SK-N-SH treated with all-trans-retinoic acid at 6 μM for 48 hours (cell line): ENCODE results near the gene CCND1.

Source experiments
- ATAC-seq: fragments of 200-7000 bp; cut with Tn5 transposase; 3 replicates; pipeline ENCODE4 v1.9.1; 2020; ENCODE audit warnings: mild to moderate bottlenecking, moderate library complexity
- ARNTL ChIP-seq: fragments of 450-650 bp; formaldehyde crosslinking; IDR thresholded peaks from 2 replicates; pipeline ENCODE4 v1.5.0; 2020; ENCODE audit warnings: low read depth, mild to moderate bottlenecking, moderate library complexity, borderline replicate concordance
- BACH2 ChIP-seq: fragments of 250-450 bp; sonication (Bioruptor Pico); IDR thresholded peaks from 2 replicates; pipeline ENCODE4 v1.9.0; 2021; ENCODE audit warnings: mild to moderate bottlenecking, borderline replicate concordance
- CREB5 ChIP-seq: fragments of 250-450 bp; sonication (Bioruptor Pico); IDR thresholded peaks from 2 replicates; pipeline ENCODE4 v1.5.1; 2020; ENCODE audit warnings: low read depth, mild to moderate bottlenecking, moderate library complexity
- CSDC2 ChIP-seq: fragments of 250-450 bp; sonication (Bioruptor Pico); IDR thresholded peaks from 2 replicates; pipeline ENCODE4 v1.5.0; 2020; ENCODE audit warnings: mild to moderate bottlenecking, moderate library complexity
- ESRRG ChIP-seq: fragments of 250-450 bp; sonication (Bioruptor Pico); IDR thresholded peaks from 2 replicates; pipeline ENCODE4 v1.6.1; 2021; ENCODE audit warnings: mild to moderate bottlenecking
- GLIS3 ChIP-seq: fragments of 250-450 bp; sonication (Bioruptor Pico); IDR thresholded peaks from 2 replicates; pipeline ENCODE4 v1.5.0; 2020; ENCODE audit warnings: mild to moderate bottlenecking, moderate library complexity
- ISL1 ChIP-seq: fragments of 250-450 bp; sonication (Bioruptor Pico); IDR thresholded peaks from 2 replicates; pipeline ENCODE4 v2.1.2; 2022; ENCODE audit warnings: mild to moderate bottlenecking, moderate library complexity
- OSR1 ChIP-seq: fragments of 250-450 bp; sonication (Bioruptor Pico); IDR thresholded peaks from 2 replicates; pipeline ENCODE4 v1.8.0; 2022; ENCODE audit warnings: moderate library complexity, mild to moderate bottlenecking, inconsistent platforms
- POU6F1 ChIP-seq: fragments of 250-450 bp; sonication (Bioruptor Pico); IDR thresholded peaks from 2 replicates; pipeline ENCODE4 v1.8.0; 2021; ENCODE audit warnings: low read depth, mild to moderate bottlenecking, moderate library complexity, borderline replicate concordance
- RARB ChIP-seq: fragments of 250-450 bp; sonication (Bioruptor Pico); IDR thresholded peaks from 2 replicates; pipeline ENCODE4 v1.8.0; 2021; ENCODE audit warnings: mild to moderate bottlenecking, moderate library complexity
- SNAI2 ChIP-seq: fragments of 250-450 bp; sonication (Bioruptor Pico); IDR thresholded peaks from 2 replicates; pipeline ENCODE4 v1.5.0; 2020; ENCODE audit warnings: mild to moderate bottlenecking, moderate library complexity
- TCF4 ChIP-seq: fragments of 250-450 bp; sonication (Bioruptor Pico); IDR thresholded peaks from 2 replicates; pipeline ENCODE4 v1.8.0; 2021; ENCODE audit warnings: mild to moderate bottlenecking, moderate library complexity, borderline replicate concordance
- TSHZ2 ChIP-seq: fragments of 250-450 bp; sonication (Bioruptor Pico); IDR thresholded peaks from 2 replicates; pipeline ENCODE4 v1.5.0; 2020; ENCODE audit warnings: mild to moderate bottlenecking, moderate library complexity
- ZC3H10 ChIP-seq: fragments of 250-450 bp; sonication (Bioruptor Pico); IDR thresholded peaks from 2 replicates; pipeline ENCODE4 v1.5.1; 2021; ENCODE audit warnings: mild to moderate bottlenecking, moderate library complexity
- ZFP3 ChIP-seq: fragments of 250-450 bp; sonication (Bioruptor Pico); IDR thresholded peaks from 2 replicates; pipeline ENCODE4 v1.5.0; 2020; ENCODE audit warnings: mild to moderate bottlenecking, moderate library complexity
- ZFP30 ChIP-seq: fragments of 450-650 bp; formaldehyde crosslinking; IDR thresholded peaks from 2 replicates; pipeline ENCODE4 v1.5.0; 2022; ENCODE audit warnings: mild to moderate bottlenecking, moderate library complexity
- ZNF565 ChIP-seq: fragments of 450-650 bp; formaldehyde crosslinking; conservative IDR thresholded peaks from 2 replicates; pipeline ENCODE4 v1.5.0; 2020; ENCODE audit warnings: low read depth, mild to moderate bottlenecking, moderate library complexity
- ZNF70 ChIP-seq: fragments of 450-650 bp; formaldehyde crosslinking; IDR thresholded peaks from 2 replicates; pipeline ENCODE4 v1.5.0; 2020; ENCODE audit warnings: mild to moderate bottlenecking, moderate library complexity
- ZNF8 ChIP-seq: fragments of 450-650 bp; formaldehyde crosslinking; IDR thresholded peaks from 2 replicates; pipeline ENCODE4 v1.5.0; 2020; ENCODE audit warnings: mild to moderate bottlenecking, moderate library complexity
- TF ChIP-seq, protein P1 (sequence below): fragments of 250-450 bp; sonication (Bioruptor Pico); IDR thresholded peaks from 2 replicates; pipeline ENCODE4 v1.5.1; 2021; ENCODE audit warnings: mild to moderate bottlenecking, moderate library complexity

The CCND1 gene

DNA sequence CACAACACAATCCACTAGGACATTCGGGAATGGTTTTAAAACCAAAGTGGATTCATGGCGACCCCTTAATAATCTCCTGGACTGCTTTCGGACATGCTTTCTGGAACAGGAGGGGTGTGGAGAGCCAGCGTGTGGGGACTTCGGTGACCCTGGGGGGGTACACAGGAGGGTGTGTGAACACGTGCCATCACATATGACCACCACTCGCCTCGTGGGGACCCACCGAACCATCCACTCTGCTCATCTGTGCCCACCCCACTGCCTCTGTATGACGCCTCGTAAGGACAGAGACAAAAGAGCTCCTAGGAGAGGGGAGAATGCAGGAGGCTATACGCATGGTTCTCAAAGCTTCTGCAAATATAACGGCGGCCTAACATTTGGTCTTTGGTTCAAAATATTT lies 25.3 kb downstream of the CCND1 start:
- no peak for ATAC-seq
- TF ChIP-seq ZNF565 (no peak), ZC3H10 (no peak), GLIS3 (CRISPR knock-in tag) (no peak), OSR1 (CRISPR knock-in tag) (no peak), ESRRG (no peak), TSHZ2 (no peak), TCF4 (CRISPR knock-in tag) (no peak), CSDC2 (no peak), ARNTL (no peak), ZFP3 (CRISPR knock-in tag) (no peak), ZFP30 (CRISPR knock-in tag) (no peak), POU6F1 (no peak), ZNF8 (CRISPR knock-in tag) (no peak), CREB5 (CRISPR knock-in tag) (no peak), SNAI2 (no peak), ZNF70 (no peak), BACH2 (CRISPR knock-in tag) (no peak)

DNA sequence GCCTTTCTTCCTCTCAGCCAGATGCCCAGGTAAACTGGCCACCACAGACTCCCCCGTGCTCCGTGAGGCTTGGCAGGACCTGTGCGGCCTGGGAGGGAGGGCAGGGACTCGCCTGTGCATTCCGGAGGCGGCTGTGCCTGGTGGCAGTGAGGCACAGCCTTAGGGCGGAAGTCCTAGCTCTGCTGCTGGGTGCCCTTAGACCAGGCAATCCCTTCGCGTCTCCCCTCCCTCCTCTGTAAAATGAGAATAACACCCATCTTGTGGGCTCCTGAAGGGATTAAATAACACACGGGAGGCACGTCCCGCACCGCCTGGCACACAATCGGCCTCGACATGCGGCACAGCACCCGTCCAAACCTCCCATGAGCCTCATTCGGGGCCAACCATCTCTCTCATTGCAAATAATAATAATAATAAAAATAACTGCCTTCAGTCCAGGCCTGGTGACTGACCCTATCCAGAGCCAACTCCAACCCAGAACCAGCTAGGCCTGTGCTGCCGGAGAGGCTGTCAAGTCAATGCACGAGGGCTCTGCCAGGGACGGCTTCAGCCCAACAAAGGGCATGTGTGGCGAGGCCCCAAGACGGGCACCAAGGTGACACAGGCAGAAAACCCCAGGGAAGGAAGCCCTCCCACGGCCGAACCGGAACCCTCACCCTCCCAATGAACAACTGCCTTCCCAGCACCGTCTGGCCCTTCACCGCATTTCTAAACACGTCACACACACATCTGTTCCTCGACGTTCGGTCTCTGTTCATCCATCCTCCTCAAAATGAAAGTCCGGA lies 26.0 kb downstream of the CCND1 start:
- TF ChIP-seq BACH2 (CRISPR knock-in tag) (no peak), ZNF70 (no peak)
- TF ChIP-seq, protein P1, sequence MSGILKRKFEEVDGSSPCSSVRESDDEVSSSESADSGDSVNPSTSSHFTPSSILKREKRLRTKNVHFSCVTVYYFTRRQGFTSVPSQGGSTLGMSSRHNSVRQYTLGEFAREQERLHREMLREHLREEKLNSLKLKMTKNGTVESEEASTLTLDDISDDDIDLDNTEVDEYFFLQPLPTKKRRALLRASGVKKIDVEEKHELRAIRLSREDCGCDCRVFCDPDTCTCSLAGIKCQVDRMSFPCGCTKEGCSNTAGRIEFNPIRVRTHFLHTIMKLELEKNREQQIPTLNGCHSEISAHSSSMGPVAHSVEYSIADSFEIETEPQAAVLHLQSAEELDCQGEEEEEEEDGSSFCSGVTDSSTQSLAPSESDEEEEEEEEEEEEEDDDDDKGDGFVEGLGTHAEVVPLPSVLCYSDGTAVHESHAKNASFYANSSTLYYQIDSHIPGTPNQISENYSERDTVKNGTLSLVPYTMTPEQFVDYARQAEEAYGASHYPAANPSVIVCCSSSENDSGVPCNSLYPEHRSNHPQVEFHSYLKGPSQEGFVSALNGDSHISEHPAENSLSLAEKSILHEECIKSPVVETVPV (CRISPR knock-in tag), result no peak
- TF ChIP-seq, all 23 proteins: peak for 0

DNA sequence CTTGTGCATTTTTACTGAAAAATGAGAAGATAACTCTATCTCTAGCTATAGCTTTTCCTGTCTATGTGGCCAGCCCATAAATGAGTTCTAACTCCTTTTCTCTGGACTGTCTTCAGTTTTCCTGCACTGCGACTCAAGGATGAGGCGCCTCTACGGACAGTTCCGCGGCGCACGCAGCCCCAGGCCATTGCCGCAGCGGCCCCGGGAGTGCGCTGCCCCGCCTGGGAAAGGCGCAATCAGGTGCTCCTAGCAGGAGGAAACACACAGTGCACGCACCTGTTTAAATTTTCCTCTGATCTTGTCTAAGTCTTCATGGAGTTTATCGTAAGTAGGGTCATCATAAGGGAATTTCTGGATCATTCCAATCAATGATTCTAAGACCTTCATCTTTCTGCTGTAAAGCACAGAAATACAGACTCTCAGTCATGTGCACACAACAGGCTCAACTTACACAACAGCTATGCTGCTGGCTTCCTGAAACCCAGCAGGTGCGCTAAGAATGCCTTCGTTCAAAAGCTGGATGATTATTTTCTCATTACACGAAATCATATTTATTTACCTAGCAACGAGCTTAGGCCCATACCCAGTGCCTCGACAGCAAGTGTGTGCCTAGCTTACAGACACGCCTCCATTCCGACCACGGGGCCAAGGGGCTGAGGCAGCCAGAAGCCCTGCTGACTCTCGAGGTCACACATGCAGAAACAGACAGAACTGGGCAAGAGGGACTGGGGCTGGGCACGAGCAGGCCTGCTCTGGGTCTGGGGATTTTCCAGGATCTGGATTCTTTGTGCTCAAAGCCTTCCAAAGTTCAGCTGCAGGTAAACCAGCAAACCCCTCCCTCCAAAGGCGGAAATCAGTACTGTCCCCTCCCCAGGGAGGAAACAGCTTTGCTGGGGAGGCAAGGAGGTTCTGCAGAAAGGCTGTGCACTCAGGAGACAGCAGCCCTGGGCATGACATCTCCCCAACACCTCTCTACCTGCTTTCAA lies 27.0 kb downstream of the CCND1 start:
- TF ChIP-seq ISL1 (CRISPR knock-in tag), result no peak
- no peak for TF ChIP-seq ZC3H10
- TF ChIP-seq ZNF565, result no peak
- no peak for TF ChIP-seq POU6F1
- no peak for TF ChIP-seq ZNF8 (CRISPR knock-in tag)
- no peak for TF ChIP-seq ZFP3 (CRISPR knock-in tag)
- TF ChIP-seq ESRRG, result no peak
- TF ChIP-seq CSDC2, result no peak
- TF ChIP-seq CREB5 (CRISPR knock-in tag), result no peak
- TF ChIP-seq RARB (CRISPR knock-in tag), result no peak
- no peak for ATAC-seq

More for the DNA sequence above, 26.0 kb downstream of the CCND1 start:
- no peak for ATAC-seq
